GM12801 (cell line): ENCODE results near the gene ARHGEF26.

Experiments used
- TF ChIP-seq, protein P1 (sequence below): IDR thresholded peaks from one replicate; pipeline ENCODE4 v1.5.1; 2011; ENCODE audit warnings: control low read depth; ENCODE audit not compliant: insufficient read length; ENCODE audit errors: extremely low read depth

Gene ARHGEF26

DNA sequence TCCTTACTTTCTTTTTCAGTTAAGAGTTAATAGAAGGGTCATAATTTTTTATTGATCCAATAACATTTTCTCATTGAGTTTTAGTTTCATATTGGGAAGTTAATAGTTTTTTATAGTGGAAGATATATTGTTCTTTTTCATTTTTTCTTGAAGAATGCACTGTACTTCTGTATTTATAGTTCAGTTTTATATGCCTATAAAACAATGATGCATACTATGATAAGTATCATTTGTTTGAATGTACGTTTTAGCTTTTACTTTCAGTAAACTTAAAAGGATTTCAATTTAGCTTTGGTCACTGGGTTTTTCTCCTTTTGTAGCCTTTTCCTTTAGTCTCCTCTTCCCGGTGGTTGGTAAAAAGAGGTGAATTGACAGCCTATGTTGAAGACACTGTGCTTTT is 104.3 kb downstream of the ARHGEF26 start:
- TF ChIP-seq, protein P1, sequence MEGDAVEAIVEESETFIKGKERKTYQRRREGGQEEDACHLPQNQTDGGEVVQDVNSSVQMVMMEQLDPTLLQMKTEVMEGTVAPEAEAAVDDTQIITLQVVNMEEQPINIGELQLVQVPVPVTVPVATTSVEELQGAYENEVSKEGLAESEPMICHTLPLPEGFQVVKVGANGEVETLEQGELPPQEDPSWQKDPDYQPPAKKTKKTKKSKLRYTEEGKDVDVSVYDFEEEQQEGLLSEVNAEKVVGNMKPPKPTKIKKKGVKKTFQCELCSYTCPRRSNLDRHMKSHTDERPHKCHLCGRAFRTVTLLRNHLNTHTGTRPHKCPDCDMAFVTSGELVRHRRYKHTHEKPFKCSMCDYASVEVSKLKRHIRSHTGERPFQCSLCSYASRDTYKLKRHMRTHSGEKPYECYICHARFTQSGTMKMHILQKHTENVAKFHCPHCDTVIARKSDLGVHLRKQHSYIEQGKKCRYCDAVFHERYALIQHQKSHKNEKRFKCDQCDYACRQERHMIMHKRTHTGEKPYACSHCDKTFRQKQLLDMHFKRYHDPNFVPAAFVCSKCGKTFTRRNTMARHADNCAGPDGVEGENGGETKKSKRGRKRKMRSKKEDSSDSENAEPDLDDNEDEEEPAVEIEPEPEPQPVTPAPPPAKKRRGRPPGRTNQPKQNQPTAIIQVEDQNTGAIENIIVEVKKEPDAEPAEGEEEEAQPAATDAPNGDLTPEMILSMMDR: no peak

DNA sequence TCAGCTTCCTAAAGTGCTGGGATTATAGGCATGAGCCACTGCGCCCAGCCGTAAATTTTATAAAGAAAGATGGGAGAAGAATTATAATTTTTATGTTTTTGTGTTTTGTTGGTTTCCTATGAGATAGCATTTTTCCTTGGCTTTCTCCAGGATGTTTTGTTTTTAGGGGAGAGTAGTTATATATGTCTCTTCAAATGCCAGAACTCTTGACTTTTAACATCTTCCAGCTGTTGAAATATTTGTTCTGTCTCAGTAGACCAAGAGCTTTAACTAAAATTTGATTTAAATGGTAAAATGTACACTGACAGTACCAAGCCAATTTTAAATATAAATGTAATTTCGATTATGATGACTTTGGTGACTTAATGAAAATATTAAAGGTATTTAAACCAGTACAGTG is 106.3 kb downstream of the ARHGEF26 start:
- TF ChIP-seq, protein P1: no peak

DNA sequence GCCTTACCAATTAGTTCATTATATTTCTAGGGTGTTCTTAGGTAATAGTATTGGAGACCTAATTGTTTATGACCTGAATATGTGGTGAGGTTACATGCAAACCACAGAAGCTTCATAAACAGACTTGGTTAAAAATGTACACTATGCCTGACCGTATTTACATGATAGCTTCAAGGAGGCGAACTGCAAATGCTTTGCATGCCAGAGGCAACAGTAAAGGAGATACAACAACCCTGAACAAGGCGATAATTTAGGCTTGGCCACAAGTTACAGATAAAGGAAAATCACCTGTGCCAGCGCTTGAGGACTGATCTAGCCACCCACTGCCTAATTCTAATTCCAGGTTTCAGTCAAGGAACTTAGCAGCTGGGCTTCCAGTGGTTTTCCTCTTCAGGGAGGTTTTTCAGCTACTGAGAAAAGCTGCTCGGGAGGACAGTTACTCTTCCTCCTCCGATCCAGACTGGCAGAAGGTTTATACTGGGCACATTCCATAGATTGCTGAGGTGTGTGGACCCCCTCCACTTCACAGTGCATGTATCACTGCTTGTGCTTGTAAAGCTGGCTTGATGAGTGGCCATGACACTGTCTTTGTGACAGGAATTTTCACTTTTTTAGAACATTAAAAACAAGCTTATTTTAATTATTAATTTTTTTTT is 107.5 kb downstream of the ARHGEF26 start:
- TF ChIP-seq, protein P1: no peak

DNA sequence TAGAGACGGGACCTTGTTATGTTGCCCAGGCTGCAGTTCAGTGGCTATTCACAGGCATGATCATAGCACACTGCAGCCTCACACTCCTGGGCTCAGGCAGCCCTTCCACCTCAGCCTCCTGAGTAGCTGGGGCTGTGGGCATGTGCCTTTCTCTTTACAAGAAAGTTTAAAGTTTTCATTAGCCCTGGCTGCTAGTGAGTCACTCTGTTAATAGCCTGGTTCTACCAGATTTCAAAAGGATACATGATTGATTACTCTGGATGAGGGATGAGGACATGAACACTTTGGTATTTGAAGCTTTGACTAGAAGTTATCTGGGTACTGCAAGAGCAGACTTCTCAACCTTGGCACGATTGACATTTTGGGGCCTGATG is 108.0 kb downstream of the ARHGEF26 start:
- TF ChIP-seq, protein P1: no peak

DNA sequence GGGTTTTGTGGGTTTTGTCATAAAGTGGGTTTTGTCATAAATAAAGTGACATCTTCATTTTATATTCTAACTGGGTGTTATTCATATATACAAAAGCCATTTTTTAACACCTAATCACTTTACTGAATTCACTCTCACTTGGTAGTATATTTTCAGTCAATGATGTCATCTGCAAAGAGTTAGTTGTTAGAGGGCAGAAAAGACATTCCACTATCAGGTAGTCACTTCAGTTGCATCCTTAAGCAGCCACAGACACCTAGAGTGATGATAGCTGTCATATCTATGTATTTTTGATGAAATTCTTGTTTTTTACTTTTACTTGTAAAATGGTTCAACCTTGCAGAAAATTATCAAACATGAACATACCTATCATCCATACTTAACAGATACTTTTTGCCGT is 114.1 kb downstream of the ARHGEF26 start:
- TF ChIP-seq, protein P1: no peak

DNA sequence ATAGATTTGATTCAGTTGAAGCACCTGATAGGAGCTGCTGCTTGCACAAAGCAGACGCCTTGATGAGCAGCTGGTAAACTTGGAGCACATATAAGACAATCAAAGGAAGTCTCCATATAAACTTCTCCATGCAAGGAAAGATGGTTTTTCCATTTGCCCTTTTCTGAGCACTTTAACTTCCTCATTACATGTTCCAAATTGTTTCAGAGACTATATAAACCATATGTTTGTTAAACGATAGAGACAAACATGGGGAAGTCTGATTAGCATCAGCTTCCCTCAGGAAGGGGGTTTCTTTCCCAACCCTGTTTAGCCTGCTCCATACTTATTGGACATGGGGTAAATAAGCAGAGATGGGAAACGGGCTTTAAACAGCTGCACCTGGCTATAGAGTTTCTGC is 115.1 kb downstream of the ARHGEF26 start:
- TF ChIP-seq, protein P1: no peak

DNA sequence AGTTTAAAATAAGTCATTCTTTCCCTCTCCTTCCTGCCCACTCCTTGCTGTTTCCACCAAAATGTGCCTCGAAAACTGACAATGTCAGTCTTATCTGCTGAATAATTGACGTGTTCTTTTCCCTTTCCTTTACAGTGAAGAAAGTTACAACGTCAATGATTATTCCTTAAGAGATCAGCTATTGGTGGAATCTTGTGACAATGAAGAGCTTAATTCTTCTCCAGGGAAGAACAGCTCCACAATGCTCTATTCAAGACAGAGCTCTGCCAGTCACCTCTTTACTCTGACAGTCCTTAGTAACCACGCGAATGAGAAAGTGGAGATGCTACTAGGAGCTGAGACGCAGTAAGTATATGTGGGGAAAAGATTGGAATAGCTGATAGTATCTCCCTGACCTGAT is 119.0 kb downstream of the ARHGEF26 start:
- TF ChIP-seq, protein P1: no peak
